ENCODE measurements around the gene PLP2. TPM values are rescaled to one million over a fixed set of nuclear protein-coding genes. Genes with fewer than 3 reads are reported as not detected.

The PLP2 gene
- total RNA-seq, 1 donor from 2014 or later, result 12.2 TPM

- Mint-ChIP-seq H3K4me1 (ENCODE audit: low read depth, unreplicated experiment) (peaks cover 2% of the 10 kb centered on the region), H3K4me3 (ENCODE audit: unreplicated experiment) (no peak overlapping the region), H3K27me3 (ENCODE audit: unreplicated experiment) (peaks cover 4% of the 10 kb centered on the region), H3K27ac (ENCODE audit: unreplicated experiment) (no peak overlapping the region), H3K9me3 (ENCODE audit: unreplicated experiment) (peaks cover 3% of the 10 kb centered on the region), H3K36me3 (ENCODE audit: unreplicated experiment) (no peaks in the 10 kb centered on the region)
- no peak for DNase-seq
- TF ChIP-seq, protein P1, sequence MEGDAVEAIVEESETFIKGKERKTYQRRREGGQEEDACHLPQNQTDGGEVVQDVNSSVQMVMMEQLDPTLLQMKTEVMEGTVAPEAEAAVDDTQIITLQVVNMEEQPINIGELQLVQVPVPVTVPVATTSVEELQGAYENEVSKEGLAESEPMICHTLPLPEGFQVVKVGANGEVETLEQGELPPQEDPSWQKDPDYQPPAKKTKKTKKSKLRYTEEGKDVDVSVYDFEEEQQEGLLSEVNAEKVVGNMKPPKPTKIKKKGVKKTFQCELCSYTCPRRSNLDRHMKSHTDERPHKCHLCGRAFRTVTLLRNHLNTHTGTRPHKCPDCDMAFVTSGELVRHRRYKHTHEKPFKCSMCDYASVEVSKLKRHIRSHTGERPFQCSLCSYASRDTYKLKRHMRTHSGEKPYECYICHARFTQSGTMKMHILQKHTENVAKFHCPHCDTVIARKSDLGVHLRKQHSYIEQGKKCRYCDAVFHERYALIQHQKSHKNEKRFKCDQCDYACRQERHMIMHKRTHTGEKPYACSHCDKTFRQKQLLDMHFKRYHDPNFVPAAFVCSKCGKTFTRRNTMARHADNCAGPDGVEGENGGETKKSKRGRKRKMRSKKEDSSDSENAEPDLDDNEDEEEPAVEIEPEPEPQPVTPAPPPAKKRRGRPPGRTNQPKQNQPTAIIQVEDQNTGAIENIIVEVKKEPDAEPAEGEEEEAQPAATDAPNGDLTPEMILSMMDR (IDR thresholded peaks at IDR 0.05; ENCODE audit: partially characterized antibody, unreplicated experiment), result no peak
Observed at GRCh38 chrX:49204709-49205108, 33.0 kb downstream of the PLP2 start.

DNA sequence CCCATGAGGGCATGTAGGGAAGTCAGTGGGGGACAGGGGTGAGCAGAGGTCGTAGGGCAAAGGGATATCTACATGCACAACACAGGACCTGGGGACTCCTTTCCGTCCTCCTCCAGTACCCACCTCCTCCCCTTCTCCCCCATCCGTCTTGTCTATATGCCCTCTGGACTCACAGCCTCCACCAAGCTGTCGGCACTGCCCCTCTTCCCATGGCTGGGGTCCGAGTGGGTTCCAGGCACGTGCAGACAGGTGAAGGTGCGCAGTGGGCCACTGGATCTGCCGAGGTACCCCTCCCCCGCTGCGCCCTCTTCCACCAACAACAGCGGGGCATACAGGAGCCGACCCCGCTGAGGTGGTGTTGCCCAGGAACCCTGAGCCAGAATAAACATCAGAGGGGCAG, 33.7 kb downstream of the PLP2 start:
- DNase-seq, result no peak
- TF ChIP-seq, protein P1 (IDR thresholded peaks at IDR 0.05; ENCODE audit: partially characterized antibody, unreplicated experiment), result no peak
- Mint-ChIP-seq H3K4me3 (ENCODE audit: unreplicated experiment) (no peak overlapping the region), H3K4me1 (ENCODE audit: low read depth, unreplicated experiment) (peaks cover 2% of the 10 kb centered on the region), H3K36me3 (ENCODE audit: unreplicated experiment) (no peaks in the 10 kb centered on the region), H3K27ac (ENCODE audit: unreplicated experiment) (no peak overlapping the region), H3K27me3 (ENCODE audit: unreplicated experiment) (peaks cover 4% of the 10 kb centered on the region), H3K9me3 (ENCODE audit: unreplicated experiment) (peaks cover 3% of the 10 kb centered on the region)

- TF ChIP-seq, protein P1 (IDR thresholded peaks at IDR 0.05; ENCODE audit: partially characterized antibody, unreplicated experiment), result no peak
- H3K9me3 Mint-ChIP-seq (ENCODE audit: unreplicated experiment), result no peaks in the 10 kb centered on the region
Observed at GRCh38 chrX:49206543-49206942, 34.8 kb downstream of the PLP2 start.

GRCh38 chrX:49208399-49208798, 36.7 kb downstream of the PLP2 start:
- peaks cover 2% of the 10 kb centered on the region for H3K9me3 Mint-ChIP-seq (ENCODE audit: unreplicated experiment)
- H3K27me3 Mint-ChIP-seq (ENCODE audit: unreplicated experiment), result no peaks in the 10 kb centered on the region

More at GRCh38 chrX:49206543-49206942, 34.8 kb downstream of the PLP2 start:
- Mint-ChIP-seq H3K27ac (ENCODE audit: unreplicated experiment) (no peak overlapping the region), H3K4me1 (ENCODE audit: low read depth, unreplicated experiment) (no peaks in the 10 kb centered on the region), H3K27me3 (ENCODE audit: unreplicated experiment) (no peaks in the 10 kb centered on the region), H3K4me3 (ENCODE audit: unreplicated experiment) (no peak overlapping the region), H3K36me3 (ENCODE audit: unreplicated experiment) (no peaks in the 10 kb centered on the region)
- no peak for DNase-seq

More at GRCh38 chrX:49208399-49208798, 36.7 kb downstream of the PLP2 start:
- Mint-ChIP-seq H3K36me3 (ENCODE audit: unreplicated experiment) (peaks cover 4% of the 10 kb centered on the region), H3K4me1 (ENCODE audit: low read depth, unreplicated experiment) (no peaks in the 10 kb centered on the region), H3K27ac (ENCODE audit: unreplicated experiment) (no peak overlapping the region), H3K4me3 (ENCODE audit: unreplicated experiment) (no peak overlapping the region)
- TF ChIP-seq, protein P1 (IDR thresholded peaks at IDR 0.05; ENCODE audit: partially characterized antibody, unreplicated experiment), result no peak
- no peak for DNase-seq

All from glutamatergic neuron (in vitro differentiated cells).